ENCODE results near the gene FBH1. TPM values are rescaled to one million over a fixed set of nuclear protein-coding genes. Genes with fewer than 3 reads are reported as not detected.
"Not testable (repeated sequence)": the region's sequence is repeated elsewhere in the genome, so short reads cannot be mapped to it uniquely, and the experiment has no call there.

The FBH1 gene
- total RNA-seq, 1 experiment from 2014 or later, result 51.9 TPM

- no peak for DNase-seq (ENCODE audit: low read depth)
These were observed 13.5 kb downstream of the FBH1 start for GRCh38 chr10:5903563-5903962.

GRCh38 chr10:5904227-5904626, 14.2 kb downstream of the FBH1 start:
- DNase-seq (ENCODE audit: low read depth), result no peak

GRCh38 chr10:5905854-5906507, 15.9 kb downstream of the FBH1 start:
- DNase-seq (ENCODE audit: low read depth), result no peak

- DNase-seq (ENCODE audit: low read depth), result no peak
These were observed 16.6 kb downstream of the FBH1 start for GRCh38 chr10:5906651-5907050.

- DNase-seq (ENCODE audit: low read depth), result not testable (repeated sequence)
These were observed 18.6 kb downstream of the FBH1 start for GRCh38 chr10:5908676-5909075.

GRCh38 chr10:5910323-5911100, 20.5 kb downstream of the FBH1 start:
- DNase-seq (ENCODE audit: low read depth), result no peak

GRCh38 chr10:5911670-5912069, 21.6 kb downstream of the FBH1 start:
- DNase-seq (ENCODE audit: low read depth), result no peak

GRCh38 chr10:5913736-5914135, 23.7 kb downstream of the FBH1 start:
- DNase-seq (ENCODE audit: low read depth), result no peak

- DNase-seq (ENCODE audit: low read depth), result no peak
These were observed 25.4 kb downstream of the FBH1 start for GRCh38 chr10:5915451-5915850.

GRCh38 chr10:5917305-5917704, 27.3 kb downstream of the FBH1 start:
- DNase-seq (ENCODE audit: low read depth), result no peak

- no peak for DNase-seq (ENCODE audit: low read depth)
These were observed 28.7 kb downstream of the FBH1 start for GRCh38 chr10:5918763-5919162.

GRCh38 chr10:5919568-5919967, 29.5 kb downstream of the FBH1 start:
- no peak for DNase-seq (ENCODE audit: low read depth)

- DNase-seq (ENCODE audit: low read depth), result no peak
These were observed 31.7 kb downstream of the FBH1 start for GRCh38 chr10:5921746-5922145.

- DNase-seq (ENCODE audit: low read depth), result no peak
These were observed 34.8 kb downstream of the FBH1 start for GRCh38 chr10:5924889-5925288.

GRCh38 chr10:5927306-5927705, 37.3 kb downstream of the FBH1 start:
- DNase-seq (ENCODE audit: low read depth), result no peak

- no peak for DNase-seq (ENCODE audit: low read depth)
These were observed 39.4 kb downstream of the FBH1 start for GRCh38 chr10:5929442-5929841.

- no peak for DNase-seq (ENCODE audit: low read depth)
These were observed 40.2 kb downstream of the FBH1 start for GRCh38 chr10:5930272-5930671.

GRCh38 chr10:5932345-5932744, 42.3 kb downstream of the FBH1 start:
- DNase-seq (ENCODE audit: low read depth), result no peak

GRCh38 chr10:5933909-5934546, 44.0 kb downstream of the FBH1 start:
- no peak for DNase-seq (ENCODE audit: low read depth)

- DNase-seq (ENCODE audit: low read depth), result no peak
These were observed 45.6 kb downstream of the FBH1 start for GRCh38 chr10:5935628-5936027.

GRCh38 chr10:5937016-5937415, 47.0 kb downstream of the FBH1 start:
- no peak for DNase-seq (ENCODE audit: low read depth)

- no peak for DNase-seq (ENCODE audit: low read depth)
These were observed 48.2 kb downstream of the FBH1 start for GRCh38 chr10:5938291-5938690.

GRCh38 chr10:5940807-5941218, 50.8 kb downstream of the FBH1 start:
- no peak for DNase-seq (ENCODE audit: low read depth)

Measured in M059J (cell line).